Lung microvascular endothelial cell (primary cell): ENCODE measurements around the gene TRIM13. TPM values are rescaled to one million over a fixed set of nuclear protein-coding genes. Genes with fewer than 3 reads are reported as not detected.
"Not testable (repeated sequence)": the region's sequence is repeated elsewhere in the genome, so short reads cannot be mapped to it uniquely, and the experiment has no call there.

Experiments used
- DNase-seq, 2 donors: peaks; one replicate each; pipeline versions ENCODE4 v3.0.0 to v3.0.0-alpha.2; 2010; ENCODE audit warnings: low read depth in 2 of 2
- total RNA-seq: library from RNA; depleted of rRNA; stranded (reverse); fragments of >200 nt; gene quantifications from 2 replicates; pipeline ENCODE4 v1.2.1, GENCODE V29; 2014

Gene TRIM13
- total RNA-seq, 1 donor from 2014 or later, result 30.0 TPM

DNA sequence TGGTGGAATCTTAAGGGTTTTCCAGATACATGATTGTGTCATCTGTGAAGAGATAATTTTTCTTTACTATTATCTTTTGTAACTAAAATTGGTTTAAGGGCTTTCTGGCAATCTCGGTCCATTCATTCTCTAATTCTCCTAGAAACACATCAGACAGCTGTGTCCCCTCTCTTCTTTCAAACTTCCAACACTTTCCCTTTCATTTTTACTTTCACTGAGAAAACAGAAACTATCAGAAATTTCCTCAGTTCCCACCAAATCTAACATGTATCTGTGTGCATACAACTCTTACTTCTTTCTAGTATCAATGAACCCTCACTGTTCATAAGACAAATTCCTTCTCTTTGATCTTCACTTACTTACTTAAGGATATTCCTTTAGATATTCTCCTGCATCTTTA is 58.6 kb downstream of the TRIM13 start:
- peak; percentile 7 to 15 for DNase-seq

DNA sequence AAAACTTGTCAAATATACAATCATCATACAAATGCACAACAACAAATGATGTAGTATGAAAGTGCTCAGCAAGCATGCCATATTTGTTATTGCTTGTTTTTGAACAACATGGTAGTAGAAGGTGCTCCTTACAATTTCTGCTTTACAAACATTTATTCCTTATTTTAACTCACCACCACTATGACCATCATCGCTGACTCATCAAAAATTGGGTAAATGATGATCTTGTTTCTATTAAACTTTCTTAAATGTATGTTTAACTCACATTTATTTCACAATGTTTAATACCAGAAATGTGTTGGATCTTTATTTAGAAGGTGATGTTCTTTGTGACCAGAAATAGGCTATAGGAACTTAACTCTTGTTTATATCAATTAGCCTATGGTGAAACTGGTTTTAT is 63.9 kb downstream of the TRIM13 start:
- no peak for DNase-seq

DNA sequence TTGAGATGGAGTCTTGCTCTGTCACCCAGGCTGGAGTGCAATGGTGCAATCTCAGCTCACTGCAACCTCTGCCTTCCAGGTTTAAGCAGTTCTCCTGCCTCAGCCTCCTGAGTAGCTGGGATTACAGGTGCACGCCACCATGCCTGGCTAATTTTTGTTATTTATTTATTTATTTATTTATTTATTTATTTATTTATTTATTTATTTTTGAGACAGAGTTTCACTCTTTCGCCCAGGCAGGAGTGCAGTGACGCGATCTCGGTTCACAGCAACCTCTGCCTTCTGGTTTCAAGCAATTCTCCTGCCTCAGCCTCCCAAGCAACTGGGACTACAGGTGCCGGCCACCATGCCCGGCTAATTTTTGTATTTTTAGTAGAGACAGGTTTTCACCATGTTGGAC is 65.5 kb downstream of the TRIM13 start:
- DNase-seq, result not testable (repeated sequence)

DNA sequence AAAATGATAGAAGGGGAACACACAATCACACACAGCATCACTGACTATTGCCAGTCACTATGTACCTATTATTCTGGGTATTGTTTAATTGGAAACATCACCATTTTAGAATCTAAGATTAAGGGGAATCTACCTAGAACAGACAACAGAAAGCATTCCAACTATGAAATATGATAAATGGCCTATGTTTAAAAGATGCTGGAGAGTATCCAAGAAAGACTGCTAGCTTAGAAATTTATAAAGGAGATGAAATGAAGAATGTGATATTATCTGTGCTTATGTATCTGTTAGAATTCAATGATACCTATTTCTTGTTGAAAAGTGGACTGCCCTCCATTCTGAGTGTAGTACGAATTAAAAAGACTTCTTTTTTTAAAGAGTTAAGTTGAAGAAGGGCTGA is 68.9 kb downstream of the TRIM13 start:
- no peak for DNase-seq

Other genes with a start within 250 kb of the TRIM13 start
- gene KPNA3, start 204.4 kb upstream of the TRIM13 start, total RNA-seq, result 27.9 and 28.0 TPM in 2 replicates
- gene SPRYD7, start 60.7 kb upstream of the TRIM13 start, total RNA-seq, result 3.7 and 4.2 TPM in 2 replicates
- 5.9 and 10.7 TPM in 2 replicates for gene KCNRG, start 18.4 kb downstream of the TRIM13 start, total RNA-seq